NCI-H1092 (cell line): ENCODE measurements around the gene RAVER1.
"Not testable (repeated sequence)": the region's sequence is repeated elsewhere in the genome, so short reads cannot be mapped to it uniquely, and the experiment has no call there.

ENCODE experiments used
- DNase-seq: peaks from one replicate; lab custom pipeline; 2025; lab: John Stamatoyannopoulos, UW

The RAVER1 gene

GRCh38 chr19:10332965-10333757 lies at the start of gene RAVER1:
TSS of gene RAVER1 (minus strand) at chr19:10333529. CDS start at chr19:10333507, 22 bp downstream.
- DNase-seq = peak; percentile 97

- DNase-seq = not testable (repeated sequence)
Measured at GRCh38 chr19:10383223-10383499, 49.8 kb upstream of the RAVER1 start.

- peak; percentile 99 for DNase-seq
Measured at GRCh38 chr19:10380313-10381102, 47.2 kb upstream of the RAVER1 start, which contains the start of gene TYK2. TSS of gene TYK2 (minus strand) at chr19:10380572. CDS start at chr19:10378406, 2,166 bp downstream.

- DNase-seq = no peak
Measured at GRCh38 chr19:10379880-10380312, 46.6 kb upstream of the RAVER1 start.

GRCh38 chr19:10378124-10378523 lies 44.8 kb upstream of the RAVER1 start:
- DNase-seq = no peak

GRCh38 chr19:10377140-10377640 lies 43.9 kb upstream of the RAVER1 start:
- not testable (repeated sequence) for DNase-seq

GRCh38 chr19:10374931-10375330 lies 41.6 kb upstream of the RAVER1 start:
- no peak for DNase-seq

- no peak for DNase-seq
Measured at GRCh38 chr19:10372690-10373089, 39.4 kb upstream of the RAVER1 start.

GRCh38 chr19:10368101-10368803 lies 34.9 kb upstream of the RAVER1 start:
- no peak for DNase-seq

- not testable (repeated sequence) for DNase-seq
Measured at GRCh38 chr19:10366950-10367512, 33.7 kb upstream of the RAVER1 start.

- no peak for DNase-seq
Measured at GRCh38 chr19:10365518-10365917, 32.2 kb upstream of the RAVER1 start.

- no peak for DNase-seq
Measured at GRCh38 chr19:10364644-10365043, 31.3 kb upstream of the RAVER1 start.

- no peak for DNase-seq
Measured at GRCh38 chr19:10363789-10364281, 30.5 kb upstream of the RAVER1 start.

GRCh38 chr19:10362259-10362658 lies 28.9 kb upstream of the RAVER1 start:
- no peak for DNase-seq

- DNase-seq = no peak
Measured at GRCh38 chr19:10361569-10362011, 28.3 kb upstream of the RAVER1 start.

- DNase-seq = no peak
Measured at GRCh38 chr19:10356431-10356830, 23.1 kb upstream of the RAVER1 start.

- no peak for DNase-seq
Measured at GRCh38 chr19:10353793-10354391, 20.6 kb upstream of the RAVER1 start.

GRCh38 chr19:10352764-10353671 lies 19.7 kb upstream of the RAVER1 start:
- no peak for DNase-seq

- no peak for DNase-seq
Measured at GRCh38 chr19:10346509-10346908, 13.2 kb upstream of the RAVER1 start.

GRCh38 chr19:10344780-10345179 lies 11.5 kb upstream of the RAVER1 start:
- DNase-seq = no peak
